ENCODE results near the gene CEMP1.

Gene CEMP1

GRCh38 chr16:2511128-2511800 lies 19.9 kb downstream of the CEMP1 start:
- no peak for TF ChIP-seq TAF1 (IDR thresholded peaks at IDR 0.05; ENCODE audit: borderline replicate concordance, insufficient read depth, low read length)
- no peak for TF ChIP-seq SIN3A (IDR thresholded peaks at IDR 0.05; ENCODE audit: borderline replicate concordance, insufficient read depth, low read length)
- no peak for TF ChIP-seq REST (IDR thresholded peaks at IDR 0.05; ENCODE audit: insufficient read depth in 1 of 2, low read depth in 2 of 2, low read length in 2 of 2)
- no peak for TF ChIP-seq POLR2AphosphoS5 (IDR thresholded peaks at IDR 0.05; ENCODE audit: low read depth, low read length)
- no peak for TF ChIP-seq FOXP2 (optimal IDR thresholded peaks at IDR 0.05; ENCODE audit: borderline replicate concordance, extremely low read depth, extremely low read length, insufficient read depth)

- no peak for TF ChIP-seq FOXP2 (optimal IDR thresholded peaks at IDR 0.05; ENCODE audit: borderline replicate concordance, extremely low read depth, extremely low read length, insufficient read depth)
- no peak for TF ChIP-seq REST (IDR thresholded peaks at IDR 0.05; ENCODE audit: insufficient read depth in 1 of 2, low read depth in 2 of 2, low read length in 2 of 2)
- TF ChIP-seq SIN3A (IDR thresholded peaks at IDR 0.05; ENCODE audit: borderline replicate concordance, insufficient read depth, low read length) = no peak
- TF ChIP-seq TAF1 (IDR thresholded peaks at IDR 0.05; ENCODE audit: borderline replicate concordance, insufficient read depth, low read length) = no peak
Measured at GRCh38 chr16:2508722-2509400, 22.3 kb downstream of the CEMP1 start.

GRCh38 chr16:2507665-2508064 lies 23.5 kb downstream of the CEMP1 start:
- TF ChIP-seq TAF1 (IDR thresholded peaks at IDR 0.05; ENCODE audit: borderline replicate concordance, insufficient read depth, low read length) (no peak), REST (IDR thresholded peaks at IDR 0.05; ENCODE audit: insufficient read depth in 1 of 2, low read depth in 2 of 2, low read length in 2 of 2) (no peak), FOXP2 (optimal IDR thresholded peaks at IDR 0.05; ENCODE audit: borderline replicate concordance, extremely low read depth, extremely low read length, insufficient read depth) (no peak), SIN3A (IDR thresholded peaks at IDR 0.05; ENCODE audit: borderline replicate concordance, insufficient read depth, low read length) (no peak), POLR2AphosphoS5 (IDR thresholded peaks at IDR 0.05; ENCODE audit: low read depth, low read length) (no peak)

- no peak for TF ChIP-seq FOXP2 (optimal IDR thresholded peaks at IDR 0.05; ENCODE audit: borderline replicate concordance, extremely low read depth, extremely low read length, insufficient read depth)
Measured at GRCh38 chr16:2507052-2507659, 24.1 kb downstream of the CEMP1 start.

GRCh38 chr16:2505695-2506094 lies 25.5 kb downstream of the CEMP1 start:
- TF ChIP-seq FOXP2 (optimal IDR thresholded peaks at IDR 0.05; ENCODE audit: borderline replicate concordance, extremely low read depth, extremely low read length, insufficient read depth) = no peak
- TF ChIP-seq REST (IDR thresholded peaks at IDR 0.05; ENCODE audit: insufficient read depth in 1 of 2, low read depth in 2 of 2, low read length in 2 of 2) = no peak
- no peak for TF ChIP-seq POLR2AphosphoS5 (IDR thresholded peaks at IDR 0.05; ENCODE audit: low read depth, low read length)
- no peak for TF ChIP-seq SIN3A (IDR thresholded peaks at IDR 0.05; ENCODE audit: borderline replicate concordance, insufficient read depth, low read length)
- no peak for TF ChIP-seq TAF1 (IDR thresholded peaks at IDR 0.05; ENCODE audit: borderline replicate concordance, insufficient read depth, low read length)
